OCI-LY7 (cell line): Measurements from ENCODE around the gene ASB8. TPM values are rescaled to one million over a fixed set of nuclear protein-coding genes. Genes with fewer than 3 reads are reported as not detected.

Experiments used
- BruUV-seq: library from RNA; stranded (reverse); fragments of 400-500 nt; replicated peaks from 2 replicates; lab custom pipeline; 2021; lab: Mats Ljungman, UMichigan
- CTCF ChIA-PET: fragments of 300-600 bp; sonication (Branson Sonifier 250); formaldehyde crosslinking; loops from one replicate; lab custom pipeline; 2022; ENCODE audit warnings: antibody characterized with exemption; ENCODE audit not compliant: unreplicated experiment; lab: Charles Lee
- POLR2A ChIA-PET: fragments of 300-600 bp; sonication (Branson Sonifier 250); formaldehyde crosslinking; loops from one replicate; lab custom pipeline; 2022; ENCODE audit warnings: antibody characterized with exemption; lab: Charles Lee
- DNase-seq: peaks from one replicate; pipeline ENCODE4 v3.0.0-alpha.2; 2015; ENCODE audit warnings: low spot score
- H2AFZ ChIP-seq: fragments of 200-600 bp; sonication (generic), shearing (Covaris generic); 2 replicates; pipeline ENCODE4 v1.6.1; 2014; ENCODE audit warnings: mild to moderate bottlenecking, antibody characterized with exemption, low read length, moderate library complexity
- H3K27ac ChIP-seq: fragments of 200-600 bp; sonication (generic); 2 replicates; pipeline ENCODE4 v1.5.1; 2014; ENCODE audit warnings: mixed run types, low read depth, mild to moderate bottlenecking, moderate library complexity, low read length, inconsistent platforms; ENCODE audit not compliant: poor library complexity, severe bottlenecking
- H3K36me3 ChIP-seq: fragments of 200-600 bp; sonication (generic); 2 replicates; pipeline ENCODE4 v1.6.1; 2014; ENCODE audit warnings: mild to moderate bottlenecking, antibody characterized with exemption, low read length, moderate library complexity, mixed read lengths; ENCODE audit not compliant: insufficient read depth
- H3K4me1 ChIP-seq: fragments of 200-600 bp; sonication (generic); 2 replicates; pipeline ENCODE4 v1.5.1; 2014; ENCODE audit warnings: mild to moderate bottlenecking, low read length; ENCODE audit not compliant: insufficient read depth, poor library complexity, severe bottlenecking
- H3K4me2 ChIP-seq: fragments of 200-600 bp; sonication (generic); 2 replicates; pipeline ENCODE4 v1.6.1; 2014; ENCODE audit warnings: mild to moderate bottlenecking, low read length
- H3K4me3 ChIP-seq: fragments of 200-600 bp; sonication (generic); 2 replicates; pipeline ENCODE4 v1.5.1; 2014; ENCODE audit warnings: mild to moderate bottlenecking, low read depth, low read length; ENCODE audit not compliant: poor library complexity, severe bottlenecking
- H3K79me2 ChIP-seq: fragments of 200-600 bp; sonication (generic); 2 replicates; pipeline ENCODE4 v1.6.1; 2016; ENCODE audit warnings: low read depth, mild to moderate bottlenecking, low read length, moderate library complexity, mixed read lengths; ENCODE audit not compliant: insufficient read depth
- H3K9me2 ChIP-seq: fragments of 200-600 bp; sonication (generic); 2 replicates; pipeline ENCODE4 v1.6.1; 2016; ENCODE audit warnings: mild to moderate bottlenecking, low read length, mixed read lengths; ENCODE audit not compliant: insufficient read depth
- H3K9me3 ChIP-seq: fragments of 200-600 bp; sonication (generic); 2 replicates; pipeline ENCODE4 v1.6.1; 2014; ENCODE audit warnings: mild to moderate bottlenecking, mixed run types, low read length, mixed read lengths
- H4K20me1 ChIP-seq: fragments of 200-600 bp; sonication (generic); 2 replicates; pipeline ENCODE4 v1.6.1; 2014; ENCODE audit warnings: mild to moderate bottlenecking, antibody characterized with exemption, low read length, moderate library complexity, mixed read lengths; ENCODE audit not compliant: insufficient read depth
- EZH2phosphoT487 ChIP-seq: fragments of 200-600 bp; sonication (generic); IDR thresholded peaks from 2 replicates; pipeline ENCODE4 v1.6.1; 2018; ENCODE audit warnings: low read depth, borderline replicate concordance, mild to moderate bottlenecking, mixed run types, antibody characterized with exemption, low read length, moderate library complexity, mixed read lengths
- intact Hi-C: fragments of 100-400 bp; cut with micrococcal nuclease; formaldehyde crosslinking; loops from one replicate; pipeline ENCODE4 v1.10.0; 2022; ENCODE audit not compliant: unreplicated experiment
- total RNA-seq, 2 experiments: library from RNA; depleted of rRNA in 1 of 2; stranded (reverse); fragments of >200 nt in 1 of 2; shearing (Covaris generic) in 1 of 2; gene quantifications; 2 replicates each; pipeline ENCODE4 v1.2.3, GENCODE V29; 2014 to 2022
- TF ChIP-seq, protein P1 (sequence below): fragments of 200-600 bp; sonication (generic); conservative IDR thresholded peaks from 2 replicates; pipeline ENCODE4 v1.5.1; 2014; ENCODE audit warnings: mild to moderate bottlenecking, antibody characterized with exemption, low read length, moderate library complexity, mixed read lengths

The ASB8 gene
- total RNA-seq, 2 experiments from 2014 or later, result 26.6 to 41.5 TPM

DNA sequence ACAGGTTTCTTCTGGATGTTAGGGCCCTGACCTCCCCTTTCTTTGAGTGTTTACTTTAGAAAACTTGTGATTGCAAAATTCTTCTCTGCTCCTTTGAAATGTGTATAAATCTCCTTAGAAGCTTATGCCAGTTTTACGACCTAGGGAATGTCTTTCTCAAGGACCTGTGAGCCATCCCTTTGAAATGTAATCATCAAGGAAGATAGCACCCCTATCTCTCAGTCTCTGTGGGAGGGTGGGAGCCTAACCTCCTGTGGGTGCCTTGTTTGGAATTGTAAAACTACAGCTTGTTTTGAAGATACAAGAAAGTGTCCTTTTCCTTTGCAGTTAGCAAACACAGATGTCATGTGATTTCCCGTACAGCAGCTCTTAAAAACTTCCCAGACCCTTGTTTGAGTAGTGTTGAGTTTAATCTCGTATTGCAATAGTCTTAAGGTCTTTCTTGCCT is 42.5 kb upstream of the ASB8 start:
- POLR2A ChIA-PET, result interaction anchor here (0.6 to 1.8 kb wide), 5 partner anchors 11 to 505 kb away, joined by 3 to 12 read pairs (median 4); partner anchors contain the start of gene CCDC184
- Histone ChIP-seq H3K4me2 (no peak overlapping the region), H3K27ac (no peak overlapping the region), H3K4me3 (no peak overlapping the region), H2AFZ (no peak overlapping the region), H3K36me3 (no peaks in the 10 kb centered on the region), H3K9me3 (no peaks in the 10 kb centered on the region), H4K20me1 (no peaks in the 10 kb centered on the region), H3K9me2 (no peaks in the 10 kb centered on the region), H3K4me1 (peaks cover 13% of the 10 kb centered on the region), H3K79me2 (no peaks in the 10 kb centered on the region)
- BruUV-seq, result no TSS peak
- TF ChIP-seq EZH2phosphoT487, result no peak
- TF ChIP-seq, protein P1, sequence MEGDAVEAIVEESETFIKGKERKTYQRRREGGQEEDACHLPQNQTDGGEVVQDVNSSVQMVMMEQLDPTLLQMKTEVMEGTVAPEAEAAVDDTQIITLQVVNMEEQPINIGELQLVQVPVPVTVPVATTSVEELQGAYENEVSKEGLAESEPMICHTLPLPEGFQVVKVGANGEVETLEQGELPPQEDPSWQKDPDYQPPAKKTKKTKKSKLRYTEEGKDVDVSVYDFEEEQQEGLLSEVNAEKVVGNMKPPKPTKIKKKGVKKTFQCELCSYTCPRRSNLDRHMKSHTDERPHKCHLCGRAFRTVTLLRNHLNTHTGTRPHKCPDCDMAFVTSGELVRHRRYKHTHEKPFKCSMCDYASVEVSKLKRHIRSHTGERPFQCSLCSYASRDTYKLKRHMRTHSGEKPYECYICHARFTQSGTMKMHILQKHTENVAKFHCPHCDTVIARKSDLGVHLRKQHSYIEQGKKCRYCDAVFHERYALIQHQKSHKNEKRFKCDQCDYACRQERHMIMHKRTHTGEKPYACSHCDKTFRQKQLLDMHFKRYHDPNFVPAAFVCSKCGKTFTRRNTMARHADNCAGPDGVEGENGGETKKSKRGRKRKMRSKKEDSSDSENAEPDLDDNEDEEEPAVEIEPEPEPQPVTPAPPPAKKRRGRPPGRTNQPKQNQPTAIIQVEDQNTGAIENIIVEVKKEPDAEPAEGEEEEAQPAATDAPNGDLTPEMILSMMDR, result no peak
- CTCF ChIA-PET, result no interaction called here
- intact Hi-C loops, result loop anchor here (5.0 kb wide), 1 partner anchor 153 kb away; the partner anchor contains the start of gene ZNF641
- no peak for DNase-seq

DNA sequence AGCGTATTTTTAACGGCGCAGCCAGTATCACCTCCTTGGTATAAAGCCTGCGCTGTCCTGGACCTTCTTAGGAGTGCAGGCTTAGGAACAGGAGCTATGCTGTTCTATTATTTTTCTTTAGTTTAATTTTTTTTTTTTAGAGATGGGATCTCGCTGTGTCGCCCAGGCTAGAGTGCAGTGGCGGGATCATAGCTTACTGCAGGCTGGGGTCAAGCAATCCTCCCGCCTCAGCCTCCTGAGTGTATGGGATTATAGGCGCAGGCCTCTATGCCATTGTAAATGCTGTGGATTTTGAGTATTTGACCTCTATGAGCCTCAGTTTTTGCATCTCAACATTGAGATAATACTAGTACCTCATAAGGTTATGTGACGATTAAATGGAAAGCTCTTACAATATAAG is 41.7 kb upstream of the ASB8 start:
- H2AFZ ChIP-seq, result no peak overlapping the region
- ChIA-PET CTCF (no interaction called here), POLR2A (interaction anchor here (0.5 to 1.1 kb wide), 4 partner anchors 10 to 757 kb away, joined by 3 to 4 read pairs (median 3); no protein-coding TSS in a partner anchor)
- H3K4me3 ChIP-seq, result peak overlapping the region; percentile 68
- H3K36me3 ChIP-seq, result no peaks in the 10 kb centered on the region
- peaks cover 13% of the 10 kb centered on the region for H3K4me1 ChIP-seq
- intact Hi-C loops, result loop anchor here (5.0 kb wide), 1 partner anchor 153 kb away; the partner anchor contains the start of gene ZNF641
- no peak for DNase-seq
- no peaks in the 10 kb centered on the region for H3K79me2 ChIP-seq
- no peaks in the 10 kb centered on the region for H3K9me3 ChIP-seq
- H4K20me1 ChIP-seq, result no peaks in the 10 kb centered on the region
- TF ChIP-seq EZH2phosphoT487, result no peak
- TF ChIP-seq, protein P1, result no peak
- no peaks in the 10 kb centered on the region for H3K9me2 ChIP-seq
- H3K27ac ChIP-seq, result no peak overlapping the region
- H3K4me2 ChIP-seq, result peak overlapping the region; percentile 82; the same call in 1 of the 2 replicates
- BruUV-seq, result no TSS peak

DNA sequence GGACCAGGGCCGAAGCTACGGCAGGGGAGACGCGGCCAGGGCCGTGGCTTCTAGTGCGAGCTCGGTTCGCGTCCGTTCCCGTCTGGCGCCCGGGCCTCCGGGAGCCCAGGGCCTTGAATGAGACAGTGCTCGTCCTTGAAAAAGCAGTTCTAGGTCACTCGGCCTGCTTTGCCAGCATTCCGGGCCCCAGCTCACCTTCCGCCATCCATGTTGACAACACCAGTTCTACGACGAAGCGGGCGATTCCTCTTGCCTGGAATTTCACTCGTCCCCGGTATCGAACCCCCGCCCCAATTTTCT is 41.3 kb upstream of the ASB8 start:
- BruUV-seq, result TSS peak; percentile 86
- no peak overlapping the region for H3K27ac ChIP-seq

More for the DNA sequence above, 41.3 kb upstream of the ASB8 start:
- peak overlapping the region; percentile 68 for H3K4me3 ChIP-seq
- CTCF ChIA-PET, result interaction anchor here (0.7 to 1.1 kb wide), 2 partner anchors 16 to 32 kb away, joined by 3 read pairs; no protein-coding TSS in a partner anchor
- peak overlapping the region; percentile 84; the same call in 1 of the 2 replicates for H2AFZ ChIP-seq
- no peaks in the 10 kb centered on the region for H3K36me3 ChIP-seq
- POLR2A ChIA-PET, result interaction anchor here (0.7 kb wide), 1 partner anchor 16 kb away, joined by 3 read pairs; no protein-coding TSS in a partner anchor
- H3K4me2 ChIP-seq, result peak overlapping the region; percentile 82
- intact Hi-C loops, result loop anchor here (5.0 kb wide), 1 partner anchor 154 kb away; the partner anchor contains the start of gene ZNF641
- DNase-seq, result no peak
- H3K9me2 ChIP-seq, result no peaks in the 10 kb centered on the region
- H3K79me2 ChIP-seq, result no peaks in the 10 kb centered on the region
- H4K20me1 ChIP-seq, result no peaks in the 10 kb centered on the region
- H3K9me3 ChIP-seq, result no peaks in the 10 kb centered on the region
- TF ChIP-seq, protein P1, result no peak
- no peak for TF ChIP-seq EZH2phosphoT487
- peaks cover 13% of the 10 kb centered on the region for H3K4me1 ChIP-seq
